Measurements from ENCODE around the gene ASPN.
A peak's percentile ranks its signal among the peaks of the same experiment; 100 is the strongest.

ASPN gene

DNA sequence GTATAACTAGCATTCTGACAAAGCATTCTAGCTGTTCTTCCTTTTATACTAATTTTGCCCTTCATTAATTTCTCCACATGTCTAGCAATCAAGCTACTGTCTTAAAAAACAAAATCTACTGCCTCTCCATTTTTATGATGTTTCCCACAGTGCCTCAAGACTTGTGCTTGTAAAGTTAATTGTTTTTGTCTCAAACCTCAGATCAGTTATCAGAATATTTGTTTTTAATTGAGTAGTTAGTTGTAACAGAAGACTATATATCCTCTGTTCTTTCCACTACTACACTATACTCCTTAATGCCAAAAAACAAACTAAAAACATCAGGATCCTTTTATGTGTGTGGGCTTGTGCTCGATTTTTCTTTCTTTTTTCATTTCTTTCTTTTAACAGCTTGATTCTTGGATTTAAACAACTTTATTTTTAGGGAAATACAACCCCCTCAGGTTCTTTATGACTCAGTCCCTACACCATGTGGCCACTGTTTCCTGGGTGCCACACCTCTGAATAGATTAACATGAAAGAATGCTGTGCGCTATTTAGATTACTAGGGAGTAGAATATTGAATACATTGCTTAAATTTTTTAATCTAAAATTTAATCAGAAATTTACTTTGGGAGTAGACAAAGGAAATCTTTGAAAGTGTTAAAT lies 1.2 kb downstream of the ASPN start (continued):
- no peak for TF ChIP-seq ZNF654 (tag by site-specific recombination; IDR thresholded peaks at IDR 0.05; ENCODE audit: low read depth)
- TF ChIP-seq, protein P1, sequence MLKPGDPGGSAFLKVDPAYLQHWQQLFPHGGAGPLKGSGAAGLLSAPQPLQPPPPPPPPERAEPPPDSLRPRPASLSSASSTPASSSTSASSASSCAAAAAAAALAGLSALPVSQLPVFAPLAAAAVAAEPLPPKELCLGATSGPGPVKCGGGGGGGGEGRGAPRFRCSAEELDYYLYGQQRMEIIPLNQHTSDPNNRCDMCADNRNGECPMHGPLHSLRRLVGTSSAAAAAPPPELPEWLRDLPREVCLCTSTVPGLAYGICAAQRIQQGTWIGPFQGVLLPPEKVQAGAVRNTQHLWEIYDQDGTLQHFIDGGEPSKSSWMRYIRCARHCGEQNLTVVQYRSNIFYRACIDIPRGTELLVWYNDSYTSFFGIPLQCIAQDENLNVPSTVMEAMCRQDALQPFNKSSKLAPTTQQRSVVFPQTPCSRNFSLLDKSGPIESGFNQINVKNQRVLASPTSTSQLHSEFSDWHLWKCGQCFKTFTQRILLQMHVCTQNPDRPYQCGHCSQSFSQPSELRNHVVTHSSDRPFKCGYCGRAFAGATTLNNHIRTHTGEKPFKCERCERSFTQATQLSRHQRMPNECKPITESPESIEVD (tag by site-specific recombination; IDR thresholded peaks at IDR 0.05), result peak; percentile 67; the same call in 1 of the 2 replicates

DNA sequence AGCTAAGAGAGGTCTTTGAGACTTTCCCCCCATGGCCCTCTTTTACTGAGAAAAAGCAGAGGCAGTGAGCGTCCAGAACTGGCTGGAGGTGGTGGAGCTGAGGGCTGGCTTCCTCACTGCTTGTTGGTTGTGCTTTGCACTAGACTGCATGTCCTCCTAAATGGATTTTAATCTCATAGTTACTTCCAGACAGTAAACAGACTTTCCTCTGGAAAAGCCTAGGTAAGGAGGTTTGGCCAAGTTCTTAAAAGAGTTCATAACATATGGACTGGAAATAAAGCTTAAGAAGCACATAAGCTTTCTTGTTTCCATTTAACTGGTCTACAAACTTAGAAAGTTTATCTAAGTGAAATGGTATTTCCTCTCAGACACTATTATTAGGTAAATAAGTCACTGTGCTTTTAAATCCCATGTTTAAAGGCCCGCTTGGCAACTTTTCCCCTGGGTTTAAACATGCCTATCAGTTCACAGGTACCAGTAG lies 2.0 kb downstream of the ASPN start:
- Histone ChIP-seq H3K4me3 (ENCODE audit: low read depth, low read length) (no peak overlapping the region), H3K36me3 (ENCODE audit: control insufficient read depth in 2 of 2, insufficient read depth in 1 of 2, low read length in 2 of 2) (no peaks in the 10 kb centered on the region), H3K9me3 (ENCODE audit: control insufficient read depth, insufficient read depth, low read depth, low read length) (no peaks in the 10 kb centered on the region), H3K27ac (ENCODE audit: extremely low read depth, low read depth, low read length) (no peak overlapping the region), H3K4me1 (ENCODE audit: control insufficient read depth, insufficient read depth, low read length) (no peaks in the 10 kb centered on the region)
- CTCF ChIA-PET, result interaction anchor here (0.7 to 2.6 kb wide), 4 partner anchors 10 to 135 kb away, joined by 3 to 7 read pairs (median 4); no protein-coding TSS in a partner anchor
- no peak for TF ChIP-seq KLF1 (tag by site-specific recombination; IDR thresholded peaks at IDR 0.05)
- POLR2A ChIA-PET, result no interaction called here

DNA sequence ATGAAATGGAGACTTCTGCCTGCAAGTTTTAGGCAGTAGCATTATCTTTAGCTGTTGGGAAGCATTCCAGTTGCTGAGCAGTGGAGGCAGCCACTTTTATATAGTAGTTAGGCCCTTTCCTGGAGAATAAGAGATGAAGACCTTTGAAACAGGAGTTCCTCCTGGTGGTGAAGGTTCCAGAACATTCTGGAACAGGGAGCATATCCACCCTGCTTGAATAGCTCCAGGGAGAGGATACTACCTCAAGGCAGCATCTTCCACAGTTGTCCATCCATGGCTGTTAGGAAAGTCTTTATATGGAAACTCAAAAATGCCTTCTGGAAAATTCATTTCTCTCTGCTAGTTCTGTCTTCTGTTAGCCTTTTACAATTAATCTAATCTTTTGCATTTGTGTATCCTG lies 3.0 kb downstream of the ASPN start:
- TF ChIP-seq ZNF747 (tag by site-specific recombination; IDR thresholded peaks at IDR 0.05) (no peak), ZNF23 (tag by site-specific recombination; IDR thresholded peaks at IDR 0.05; ENCODE audit: borderline replicate concordance) (no peak), ZSCAN23 (tag by site-specific recombination; IDR thresholded peaks at IDR 0.05) (no peak), ZNF701 (tag by site-specific recombination; IDR thresholded peaks at IDR 0.05) (no peak), ZIC2 (tag by site-specific recombination; IDR thresholded peaks at IDR 0.05) (no peak), SALL2 (tag by site-specific recombination; IDR thresholded peaks at IDR 0.05; ENCODE audit: borderline replicate concordance) (no peak), ZNF354C (tag by site-specific recombination; IDR thresholded peaks at IDR 0.05; ENCODE audit: borderline replicate concordance, low read depth) (no peak), ZFP41 (tag by site-specific recombination; IDR thresholded peaks at IDR 0.05; ENCODE audit: borderline replicate concordance) (no peak), ZNF555 (tag by site-specific recombination; conservative IDR thresholded peaks at IDR 0.05) (no peak), BCL11A (tag by site-specific recombination; IDR thresholded peaks at IDR 0.05; ENCODE audit: low read depth) (no peak)
- Histone ChIP-seq H3K4me3 (ENCODE audit: low read depth, low read length) (no peak overlapping the region), H3K4me1 (ENCODE audit: control insufficient read depth, insufficient read depth, low read length) (no peaks in the 10 kb centered on the region), H3K27ac (ENCODE audit: extremely low read depth, low read depth, low read length) (no peak overlapping the region), H3K9me3 (ENCODE audit: control insufficient read depth, insufficient read depth, low read depth, low read length) (no peaks in the 10 kb centered on the region), H3K36me3 (ENCODE audit: control insufficient read depth in 2 of 2, insufficient read depth in 1 of 2, low read length in 2 of 2) (no peaks in the 10 kb centered on the region)
- ChIA-PET CTCF (no interaction called here), POLR2A (no interaction called here)

DNA sequence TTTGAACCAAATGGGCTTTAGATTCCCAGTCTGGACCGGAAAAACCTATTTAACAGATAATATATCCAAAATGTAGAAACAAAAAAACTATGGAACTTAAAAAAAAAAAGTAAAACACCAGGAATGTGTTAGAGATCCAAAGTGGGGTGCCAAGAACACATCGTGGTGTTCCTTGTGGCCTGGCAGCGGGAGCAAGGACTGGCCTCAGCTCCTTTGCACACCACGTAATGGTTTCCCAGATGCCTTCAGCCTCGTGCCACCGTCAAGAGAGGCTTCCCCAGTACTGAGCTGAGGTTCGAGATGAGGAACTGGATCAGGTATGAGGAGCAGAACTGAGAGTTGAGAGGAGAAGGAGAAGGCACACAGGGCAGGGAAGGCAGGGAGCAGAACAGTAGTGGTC lies 3.5 kb downstream of the ASPN start:
- CTCF ChIA-PET, result no interaction called here
- Histone ChIP-seq H3K4me3 (ENCODE audit: low read depth, low read length) (no peak overlapping the region), H3K4me1 (ENCODE audit: control insufficient read depth, insufficient read depth, low read length) (no peaks in the 10 kb centered on the region), H3K27ac (ENCODE audit: extremely low read depth, low read depth, low read length) (no peak overlapping the region), H3K36me3 (ENCODE audit: control insufficient read depth in 2 of 2, insufficient read depth in 1 of 2, low read length in 2 of 2) (no peaks in the 10 kb centered on the region), H3K9me3 (ENCODE audit: control insufficient read depth, insufficient read depth, low read depth, low read length) (no peaks in the 10 kb centered on the region)
- POLR2A ChIA-PET, result no interaction called here
- TF ChIP-seq, protein P2, sequence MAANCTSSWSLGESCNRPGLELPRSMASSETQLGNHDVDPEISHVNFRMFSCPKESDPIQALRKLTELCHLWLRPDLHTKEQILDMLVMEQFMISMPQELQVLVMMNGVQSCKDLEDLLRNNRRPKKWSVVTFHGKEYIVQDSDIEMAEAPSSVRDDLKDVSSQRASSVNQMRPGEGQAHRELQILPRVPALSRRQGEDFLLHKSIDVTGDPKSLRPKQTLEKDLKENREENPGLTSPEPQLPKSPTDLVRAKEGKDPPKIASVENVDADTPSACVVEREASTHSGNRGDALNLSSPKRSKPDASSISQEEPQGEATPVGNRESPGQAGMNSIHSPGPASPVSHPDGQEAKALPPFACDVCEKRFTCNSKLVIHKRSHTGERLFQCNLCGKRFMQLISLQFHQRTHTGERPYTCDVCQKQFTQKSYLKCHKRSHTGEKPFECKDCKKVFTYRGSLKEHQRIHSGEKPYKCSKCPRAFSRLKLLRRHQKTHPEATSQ (tag by site-specific recombination; IDR thresholded peaks at IDR 0.05), result no peak
- TF ChIP-seq ZNF701 (tag by site-specific recombination; IDR thresholded peaks at IDR 0.05), result no peak
- no peak for TF ChIP-seq ZNF335 (tag by site-specific recombination; conservative IDR thresholded peaks at IDR 0.05)
- TF ChIP-seq, protein P3, sequence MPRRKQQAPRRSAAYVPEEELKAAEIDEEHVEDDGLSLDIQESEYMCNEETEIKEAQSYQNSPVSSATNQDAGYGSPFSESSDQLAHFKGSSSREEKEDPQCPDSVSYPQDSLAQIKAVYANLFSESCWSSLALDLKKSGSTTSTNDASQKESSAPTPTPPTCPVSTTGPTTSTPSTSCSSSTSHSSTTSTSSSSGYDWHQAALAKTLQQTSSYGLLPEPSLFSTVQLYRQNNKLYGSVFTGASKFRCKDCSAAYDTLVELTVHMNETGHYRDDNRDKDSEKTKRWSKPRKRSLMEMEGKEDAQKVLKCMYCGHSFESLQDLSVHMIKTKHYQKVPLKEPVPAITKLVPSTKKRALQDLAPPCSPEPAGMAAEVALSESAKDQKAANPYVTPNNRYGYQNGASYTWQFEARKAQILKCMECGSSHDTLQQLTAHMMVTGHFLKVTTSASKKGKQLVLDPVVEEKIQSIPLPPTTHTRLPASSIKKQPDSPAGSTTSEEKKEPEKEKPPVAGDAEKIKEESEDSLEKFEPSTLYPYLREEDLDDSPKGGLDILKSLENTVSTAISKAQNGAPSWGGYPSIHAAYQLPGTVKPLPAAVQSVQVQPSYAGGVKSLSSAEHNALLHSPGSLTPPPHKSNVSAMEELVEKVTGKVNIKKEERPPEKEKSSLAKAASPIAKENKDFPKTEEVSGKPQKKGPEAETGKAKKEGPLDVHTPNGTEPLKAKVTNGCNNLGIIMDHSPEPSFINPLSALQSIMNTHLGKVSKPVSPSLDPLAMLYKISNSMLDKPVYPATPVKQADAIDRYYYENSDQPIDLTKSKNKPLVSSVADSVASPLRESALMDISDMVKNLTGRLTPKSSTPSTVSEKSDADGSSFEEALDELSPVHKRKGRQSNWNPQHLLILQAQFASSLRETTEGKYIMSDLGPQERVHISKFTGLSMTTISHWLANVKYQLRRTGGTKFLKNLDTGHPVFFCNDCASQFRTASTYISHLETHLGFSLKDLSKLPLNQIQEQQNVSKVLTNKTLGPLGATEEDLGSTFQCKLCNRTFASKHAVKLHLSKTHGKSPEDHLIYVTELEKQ (tag by site-specific recombination; IDR thresholded peaks at IDR 0.05; ENCODE audit: borderline replicate concordance), result no peak
- no peak for TF ChIP-seq ZNF174 (tag by site-specific recombination; IDR thresholded peaks at IDR 0.05)
- TF ChIP-seq ZNF624 (tag by site-specific recombination; IDR thresholded peaks at IDR 0.05), result no peak
- no peak for TF ChIP-seq YY2 (tag by site-specific recombination; IDR thresholded peaks at IDR 0.05)
- no peak for TF ChIP-seq ZNF266 (tag by site-specific recombination; IDR thresholded peaks at IDR 0.05; ENCODE audit: low read depth)
- TF ChIP-seq SETDB1 (IDR thresholded peaks at IDR 0.05; ENCODE audit: insufficient read length, low read length), result no peak
- no peak for TF ChIP-seq ZNF571 (tag by site-specific recombination; IDR thresholded peaks at IDR 0.05)
- TF ChIP-seq ZBTB21 (tag by site-specific recombination; IDR thresholded peaks at IDR 0.05), result no peak
- TF ChIP-seq ZNF776 (tag by site-specific recombination; IDR thresholded peaks at IDR 0.05; ENCODE audit: borderline replicate concordance), result no peak
